Measurements from ENCODE around the gene AR. TPM values are rescaled to one million over a fixed set of nuclear protein-coding genes. Genes with fewer than 3 reads are reported as not detected.

AR gene
- total and polyA plus RNA-seq, 2 of the 8 experiments (the other 6 are each of a cell fraction or from before 2014, with no cell fraction given) = 7.1 to 10.7 TPM

DNA sequence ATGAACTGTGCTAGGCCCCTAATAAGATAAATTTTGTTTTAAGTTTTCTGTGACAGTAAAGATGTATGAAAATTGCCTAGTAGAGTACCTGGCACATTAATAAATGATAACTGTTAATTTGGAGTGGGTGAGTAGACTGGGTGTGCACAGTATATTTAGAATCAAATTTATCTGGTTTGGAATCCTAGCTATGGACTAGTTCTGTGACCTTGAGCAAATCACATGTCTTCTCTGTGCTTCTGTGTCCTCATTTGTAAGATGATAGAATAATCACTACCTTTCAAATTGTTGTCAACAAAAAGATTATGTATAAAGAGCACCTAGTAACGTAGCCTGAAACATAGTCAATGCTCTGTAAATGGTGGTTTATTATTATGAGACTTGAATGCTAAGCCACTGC lies 170.2 kb downstream of the AR start:
- CTCF ChIA-PET (ENCODE audit: partially characterized antibody) = interaction anchor here (0.8 kb wide), 2 partner anchors 18 to 377 kb away, joined by 3 read pairs; no protein-coding TSS in a partner anchor
- Histone ChIP-seq H3K27ac (ENCODE audit: low read depth, low read length) (no peak overlapping the region), H3K23me2 (ENCODE audit: low read depth, low read length) (no peaks in the 10 kb centered on the region; the same call in 1 of the 2 replicates), H2BK120ac (replicated peaks; ENCODE audit: low read depth, low read length) (no peak overlapping the region), H3K4me1 (replicated peaks in 1 of 4; ENCODE audit: control insufficient read depth in 3 of 4, insufficient read depth in 4 of 4, low read length in 3 of 4) (no peaks in the 10 kb centered on the region), H3K18ac (ENCODE audit: extremely low read depth, low read length) (no peak overlapping the region), H3K9me3 (ENCODE audit: insufficient read depth in 2 of 2, low read depth in 1 of 2, low read length in 1 of 2) (peaks cover 4 to 7% of the 10 kb centered on the region in 2 experiments; a peak in 1 of 4 replicates), H3K36me3 (ENCODE audit: control insufficient read depth in 2 of 4, insufficient read depth in 4 of 4, low read length in 3 of 4) (peaks cover 0 to 12% (median 1%) of the 10 kb centered on the region in 4 experiments; a peak in 4 of 8 replicates), H3K27me3 (replicated peaks in 1 of 4; ENCODE audit: control insufficient read depth in 3 of 4, extremely low read depth in 1 of 4, insufficient read depth in 3 of 4, low read length in 3 of 4) (no peaks in the 10 kb centered on the region), H3K9ac (replicated peaks in 1 of 4; ENCODE audit: extremely low read depth in 1 of 4, low read depth in 3 of 4, low read length in 3 of 4) (no peak overlapping the region), H3K4me2 (ENCODE audit: insufficient read depth in 1 of 2, low read depth in 2 of 2, low read length in 2 of 2) (no peak overlapping the region), H4K20me1 (replicated peaks in 1 of 2; ENCODE audit: control insufficient read depth in 1 of 2, insufficient read depth in 2 of 2, low read length in 2 of 2) (no peaks in the 10 kb centered on the region), H2BK20ac (ENCODE audit: low read length) (no peak overlapping the region), H2AK5ac (ENCODE audit: low read depth, low read length) (no peak overlapping the region), H2AFZ (ENCODE audit: low read length) (no peak overlapping the region), H3K4ac (replicated peaks; ENCODE audit: insufficient read length, low read depth, low read length) (no peak overlapping the region), H3K56ac (replicated peaks; ENCODE audit: insufficient read length, low read depth, low read length) (no peak overlapping the region), H2BK5ac (ENCODE audit: low read depth, low read length) (no peak overlapping the region), H3K79me2 (ENCODE audit: control insufficient read depth in 1 of 2, insufficient read depth in 2 of 2, low read length in 2 of 2) (no peaks in the 10 kb centered on the region), H3K4me3 (ENCODE audit: extremely low read depth in 1 of 4, insufficient read depth in 2 of 4, low read depth in 3 of 4, low read length in 4 of 4) (no peak overlapping the region), H3K14ac (ENCODE audit: insufficient read length) (no peak overlapping the region), H2BK15ac (ENCODE audit: low read length) (no peak overlapping the region), H4K8ac (ENCODE audit: extremely low read depth, insufficient read depth, low read length) (no peak overlapping the region), H4K5ac (ENCODE audit: insufficient read length, low read depth, low read length) (no peak overlapping the region), H4K91ac (replicated peaks; ENCODE audit: insufficient read length, low read length) (no peak overlapping the region), H2BK12ac (ENCODE audit: low read depth, low read length) (no peak overlapping the region), H3K79me1 (ENCODE audit: low read depth, low read length) (no peaks in the 10 kb centered on the region), H3K23ac (ENCODE audit: insufficient read length) (no peak overlapping the region)
- 87% methylated on average over 1 of the region's 1 CpG; no CpG with 5 or more reads in 1 of the 2 experiments for WGBS, 2 experiments (ENCODE audit: extremely low coverage in 1 of 2, insufficient coverage in 1 of 2, insufficient read length in 1 of 2, insufficient replicate concordance in 2 of 2, low coverage in 1 of 2, low lambda C conversion rate in 2 of 2, missing lambda C conversion rate in 1 of 2)
- DNase-seq (ENCODE audit: low read depth in 1 of 2, low spot score in 2 of 2) (no peak), FAIRE-seq (no peak)
- TF ChIP-seq KDM4A (IDR thresholded peaks at IDR 0.05; ENCODE audit: low read depth, low read length, severe bottlenecking) = no peak
- TF ChIP-seq FOSL1 (IDR thresholded peaks at IDR 0.05; ENCODE audit: insufficient read depth, low read depth, low read length) = no peak
- no peak for TF ChIP-seq GTF2F1 (IDR thresholded peaks at IDR 0.05; ENCODE audit: borderline replicate concordance, low read depth, low read length)
- TF ChIP-seq EGR1 (IDR thresholded peaks at IDR 0.05; ENCODE audit: borderline replicate concordance, low read depth, low read length) = no peak
- no peak for TF ChIP-seq HDAC6 (IDR thresholded peaks at IDR 0.05; ENCODE audit: low read depth, low read length)
- no peak for TF ChIP-seq MAFK (IDR thresholded peaks at IDR 0.05; ENCODE audit: low read depth, low read length)
- no peak for TF ChIP-seq PHF8 (conservative IDR thresholded peaks at IDR 0.05; ENCODE audit: low read depth, low read length)
- TF ChIP-seq SP4 (IDR thresholded peaks at IDR 0.05; ENCODE audit: low read length) = no peak
- TF ChIP-seq SUZ12 (IDR thresholded peaks at IDR 0.05; ENCODE audit: low read length) = no peak
- no peak for TF ChIP-seq BCL11A (IDR thresholded peaks at IDR 0.05; ENCODE audit: low read depth in 2 of 2, low read length in 2 of 2)
- no peak for TF ChIP-seq RFX5 (IDR thresholded peaks at IDR 0.05; ENCODE audit: borderline replicate concordance, low read depth, low read length)
- TF ChIP-seq CREB1 (IDR thresholded peaks at IDR 0.05) = no peak
- POLR2A ChIA-PET (ENCODE audit: partially characterized antibody) = no interaction called here

Measured in H1 (cell line).